H9 (cell line): ENCODE results near the gene CFAP299. TPM values are rescaled to one million over a fixed set of nuclear protein-coding genes. Genes with fewer than 3 reads are reported as not detected.

Source experiments
- DNase-seq: peaks from one replicate; pipeline ENCODE4 v3.0.0-alpha.2; 2017
- H2AFZ ChIP-seq: one replicate; pipeline ENCODE4 v1.6.1; 2013; ENCODE audit warnings: mild to moderate bottlenecking, low read length, control low read depth, moderate library complexity
- H2AK5ac ChIP-seq: 2 replicates; pipeline ENCODE4 v1.6.1; 2013; ENCODE audit warnings: low read length, control low read depth, mixed read lengths; ENCODE audit not compliant: insufficient read length
- H2BK120ac ChIP-seq: one replicate; pipeline ENCODE4 v1.6.1; 2013; ENCODE audit warnings: low read depth, mild to moderate bottlenecking, low read length, control low read depth, inconsistent platforms; ENCODE audit not compliant: poor library complexity, severe bottlenecking
- H2BK12ac ChIP-seq: 2 replicates; pipeline ENCODE4 v1.6.1; 2013; ENCODE audit warnings: low read length, control low read depth, mixed read lengths, low read depth; ENCODE audit not compliant: insufficient read length
- H2BK15ac ChIP-seq: 2 replicates; pipeline ENCODE4 v1.6.1; 2013; ENCODE audit warnings: low read depth, low read length, control low read depth
- H2BK20ac ChIP-seq: one replicate; pipeline ENCODE4 v1.6.1; 2013; ENCODE audit warnings: low read depth, mild to moderate bottlenecking, low read length, control low read depth, inconsistent platforms; ENCODE audit not compliant: poor library complexity, severe bottlenecking
- H2BK5ac ChIP-seq: 2 replicates; pipeline ENCODE4 v1.6.1; 2013; ENCODE audit warnings: low read length, control low read depth, mixed read lengths; ENCODE audit not compliant: insufficient read length
- H3K14ac ChIP-seq: 2 replicates; pipeline ENCODE4 v1.6.1; 2013; ENCODE audit warnings: low read length, control low read depth; ENCODE audit not compliant: insufficient read depth
- H3K18ac ChIP-seq: 2 replicates; pipeline ENCODE4 v1.6.1; 2013; ENCODE audit warnings: low read depth, mild to moderate bottlenecking, mixed read lengths, low read length, control low read depth; ENCODE audit not compliant: insufficient read length
- H3K23ac ChIP-seq: 2 replicates; pipeline ENCODE4 v1.6.1; 2013; ENCODE audit warnings: low read length, control low read depth, mixed read lengths, low read depth; ENCODE audit not compliant: insufficient read length
- H3K23me2 ChIP-seq: 2 replicates; pipeline ENCODE4 v1.6.1; 2013; ENCODE audit warnings: low read depth, mild to moderate bottlenecking, mixed read lengths, low read length, control low read depth; ENCODE audit not compliant: insufficient read length, poor library complexity, severe bottlenecking
- H3K27ac ChIP-seq: 2 replicates; pipeline ENCODE4 v1.5.1; 2013; ENCODE audit warnings: low read length, control low read depth, mixed read lengths, low read depth; ENCODE audit not compliant: insufficient read length
- H3K27me3 ChIP-seq: 2 replicates; pipeline ENCODE4 v1.6.1; 2013; ENCODE audit warnings: low read length, control low read depth, inconsistent platforms; ENCODE audit not compliant: insufficient read depth
- H3K4ac ChIP-seq: 2 replicates; pipeline ENCODE4 v1.6.1; 2013; ENCODE audit warnings: low read depth, mild to moderate bottlenecking, control low read depth, inconsistent platforms, low read length, moderate library complexity
- H3K4me1 ChIP-seq: 2 replicates; pipeline ENCODE4 v1.6.1; 2013; ENCODE audit warnings: low read length, control low read depth, inconsistent platforms; ENCODE audit not compliant: insufficient read depth
- H3K4me2 ChIP-seq: 2 replicates; pipeline ENCODE4 v1.6.1; 2013; ENCODE audit warnings: low read length, control low read depth, mixed read lengths; ENCODE audit not compliant: insufficient read length, insufficient read depth
- H3K56ac ChIP-seq: 2 replicates; pipeline ENCODE4 v1.6.1; 2013; ENCODE audit warnings: low read depth, mild to moderate bottlenecking, mixed read lengths, low read length, control low read depth; ENCODE audit not compliant: insufficient read length
- H3K79me1 ChIP-seq: 2 replicates; pipeline ENCODE4 v1.6.1; 2013; ENCODE audit warnings: low read depth, mild to moderate bottlenecking, moderate library complexity, low read length, control low read depth, inconsistent platforms; ENCODE audit not compliant: insufficient read depth, poor library complexity, severe bottlenecking
- H3K79me2 ChIP-seq: 2 replicates; pipeline ENCODE4 v1.6.1; 2013; ENCODE audit warnings: low read length, control low read depth, inconsistent platforms; ENCODE audit not compliant: insufficient read depth
- H3K9ac ChIP-seq: 2 replicates; pipeline ENCODE4 v1.6.1; 2013; ENCODE audit warnings: low read length, control low read depth, mixed read lengths; ENCODE audit not compliant: insufficient read length; ENCODE audit errors: extremely low read depth
- H3K9me3 ChIP-seq: one replicate; pipeline ENCODE4 v1.6.1; 2013; ENCODE audit warnings: low read depth, low read length, inconsistent platforms; ENCODE audit not compliant: control insufficient read depth
- H3T11ph ChIP-seq: one replicate; pipeline ENCODE4 v1.6.1; 2013; ENCODE audit warnings: mild to moderate bottlenecking, low read length, control low read depth, inconsistent platforms
- H4K20me1 ChIP-seq: one replicate; pipeline ENCODE4 v1.6.1; 2013; ENCODE audit not compliant: control insufficient read depth, insufficient read length, insufficient read depth
- H4K5ac ChIP-seq: 2 replicates; pipeline ENCODE4 v1.6.1; 2013; ENCODE audit warnings: low read depth, mild to moderate bottlenecking, mixed read lengths, low read length, control low read depth; ENCODE audit not compliant: insufficient read length
- H4K8ac ChIP-seq: replicated peaks from 2 replicates; pipeline ENCODE4 v1.6.1; 2013; ENCODE audit warnings: low read length, control low read depth, mixed read lengths, low read depth; ENCODE audit not compliant: insufficient read length
- H4K91ac ChIP-seq: 2 replicates; pipeline ENCODE4 v1.6.1; 2013; ENCODE audit warnings: low read depth, mild to moderate bottlenecking, moderate library complexity, mixed read lengths, low read length, control low read depth; ENCODE audit not compliant: insufficient read length
- H3K27ac Mint-ChIP-seq, 3 experiments: 2 replicates in 2 of 3; 3 replicates in 1 of 3; pipeline ENCODE4 v1.8.0; 2020 to 2021; ENCODE audit warnings: mixed read lengths in 3 of 3, mild to moderate bottlenecking in 1 of 3, moderate library complexity in 1 of 3
- H3K27me3 Mint-ChIP-seq: 2 replicates; pipeline ENCODE4 v1.8.0; 2021; ENCODE audit warnings: low read depth, mild to moderate bottlenecking, moderate library complexity, mixed read lengths
- H3K36me3 Mint-ChIP-seq, 3 experiments: 2 replicates in 2 of 3; 3 replicates in 1 of 3; pipeline ENCODE4 v1.8.0; 2020 to 2021; ENCODE audit warnings: low read depth in 3 of 3, mixed read lengths in 3 of 3; ENCODE audit not compliant: insufficient read depth in 1 of 3
- H3K4me1 Mint-ChIP-seq, 2 experiments: 2 replicates each; pipeline ENCODE4 v1.8.0; 2020; ENCODE audit warnings: mixed read lengths in 2 of 2
- H3K4me3 Mint-ChIP-seq, 2 experiments: 2 replicates in 1 of 2; 3 replicates in 1 of 2; pipeline ENCODE4 v1.8.0; 2020 to 2021; ENCODE audit warnings: mild to moderate bottlenecking in 2 of 2, mixed read lengths in 2 of 2, moderate library complexity in 1 of 2
- H3K9me3 Mint-ChIP-seq, 2 experiments: 2 replicates in 1 of 2; 3 replicates in 1 of 2; pipeline ENCODE4 v1.8.0; 2020; ENCODE audit warnings: mild to moderate bottlenecking in 2 of 2, mixed read lengths in 2 of 2, moderate library complexity in 1 of 2
- total RNA-seq: library from RNA; stranded (reverse); gene quantifications from 2 replicates; pipeline ENCODE4 v1.2.1, GENCODE V29; 2021
- TF ChIP-seq, protein P1 (sequence below): fragments of 200-600 bp; sonication (generic); conservative IDR thresholded peaks from 3 replicates; pipeline ENCODE4 v1.8.0; 2021; ENCODE audit warnings: antibody characterized with exemption, mild to moderate bottlenecking

The CFAP299 gene
- total RNA-seq, 1 experiment from 2014 or later, result not detected

DNA sequence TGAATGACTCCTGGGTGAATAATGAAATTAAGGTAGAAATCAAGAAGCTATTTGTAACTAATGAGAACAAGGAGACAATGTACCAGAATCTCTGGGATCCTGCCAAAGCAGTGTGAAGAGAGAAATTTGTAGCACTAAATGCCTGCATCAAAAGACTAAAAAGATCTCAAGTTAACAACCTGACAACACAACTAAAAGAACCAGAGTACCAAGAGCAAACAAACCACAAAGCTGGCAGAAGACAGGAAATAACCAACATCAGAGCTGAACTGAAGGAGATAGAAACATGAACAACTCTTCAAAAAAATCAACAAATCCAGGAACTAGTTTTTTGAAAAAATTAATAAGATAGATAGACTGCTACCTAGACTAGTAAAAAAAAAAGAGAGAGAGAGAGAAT lies 8.4 kb downstream of the CFAP299 start:
- no peaks in the 10 kb centered on the region for H3K27me3 ChIP-seq
- no peak overlapping the region for H3K56ac ChIP-seq
- H3K4me1 ChIP-seq, result no peaks in the 10 kb centered on the region
- no peak overlapping the region for H3K14ac ChIP-seq
- no peak overlapping the region for H3K9ac ChIP-seq
- H2BK120ac ChIP-seq, result no peak overlapping the region
- H3K23ac ChIP-seq, result no peak overlapping the region
- H3K4me2 ChIP-seq, result no peak overlapping the region
- H4K8ac ChIP-seq, result no peak overlapping the region
- H2BK20ac ChIP-seq, result no peak overlapping the region
- no peak overlapping the region for H3K4ac ChIP-seq
- Mint-ChIP-seq H3K4me1 (no peaks in the 10 kb centered on the region), H3K9me3 (peaks cover 3 to 5% of the 10 kb centered on the region in 2 experiments; a peak in 3 of 5 replicates), H3K27me3 (peaks cover 36% of the 10 kb centered on the region), H3K27ac (no peak overlapping the region), H3K36me3 (no peaks in the 10 kb centered on the region), H3K4me3 (no peak overlapping the region)
- no peaks in the 10 kb centered on the region for H3K9me3 ChIP-seq
- H4K5ac ChIP-seq, result no peak overlapping the region
- no peak for DNase-seq
- no peaks in the 10 kb centered on the region for H3K23me2 ChIP-seq
- no peak overlapping the region for H2AK5ac ChIP-seq
- H4K91ac ChIP-seq, result no peak overlapping the region
- H3K79me2 ChIP-seq, result no peaks in the 10 kb centered on the region
- H3K27ac ChIP-seq, result no peak overlapping the region
- no peak overlapping the region for H2BK15ac ChIP-seq
- no peaks in the 10 kb centered on the region for H3K79me1 ChIP-seq
- H3T11ph ChIP-seq, result no peak overlapping the region
- no peak overlapping the region for H3K18ac ChIP-seq
- no peak overlapping the region for H2BK12ac ChIP-seq
- TF ChIP-seq, protein P1, sequence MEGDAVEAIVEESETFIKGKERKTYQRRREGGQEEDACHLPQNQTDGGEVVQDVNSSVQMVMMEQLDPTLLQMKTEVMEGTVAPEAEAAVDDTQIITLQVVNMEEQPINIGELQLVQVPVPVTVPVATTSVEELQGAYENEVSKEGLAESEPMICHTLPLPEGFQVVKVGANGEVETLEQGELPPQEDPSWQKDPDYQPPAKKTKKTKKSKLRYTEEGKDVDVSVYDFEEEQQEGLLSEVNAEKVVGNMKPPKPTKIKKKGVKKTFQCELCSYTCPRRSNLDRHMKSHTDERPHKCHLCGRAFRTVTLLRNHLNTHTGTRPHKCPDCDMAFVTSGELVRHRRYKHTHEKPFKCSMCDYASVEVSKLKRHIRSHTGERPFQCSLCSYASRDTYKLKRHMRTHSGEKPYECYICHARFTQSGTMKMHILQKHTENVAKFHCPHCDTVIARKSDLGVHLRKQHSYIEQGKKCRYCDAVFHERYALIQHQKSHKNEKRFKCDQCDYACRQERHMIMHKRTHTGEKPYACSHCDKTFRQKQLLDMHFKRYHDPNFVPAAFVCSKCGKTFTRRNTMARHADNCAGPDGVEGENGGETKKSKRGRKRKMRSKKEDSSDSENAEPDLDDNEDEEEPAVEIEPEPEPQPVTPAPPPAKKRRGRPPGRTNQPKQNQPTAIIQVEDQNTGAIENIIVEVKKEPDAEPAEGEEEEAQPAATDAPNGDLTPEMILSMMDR, result no peak
- H2AFZ ChIP-seq, result no peak overlapping the region
- no peak overlapping the region for H2BK5ac ChIP-seq
- H4K20me1 ChIP-seq, result no peaks in the 10 kb centered on the region
